Upper lobe of left lung (tissue), 6 donors: ENCODE results near the gene CLDN6. TPM values are rescaled to one million over a fixed set of nuclear protein-coding genes. Genes with fewer than 3 reads are reported as not detected.

Experiments used
- ATAC-seq, 2 donors: fragments of 200-7000 bp; cut with Tn5 transposase; one replicate each; pipeline ENCODE4 v1.9.1; 2022; ENCODE audit warnings: mild to moderate bottlenecking in 2 of 2, moderate library complexity in 2 of 2; ENCODE audit not compliant: low FRiP score in 2 of 2
- DNase-seq, 2 donors: peaks; one replicate each; pipeline ENCODE4 v3.0.0-alpha.2; 2019 to 2020
- H3K27ac ChIP-seq, 4 donors: fragments of 200-600 bp; sonication (generic); one replicate each; pipeline ENCODE4 v1.5.1; 2016 to 2019
- H3K27me3 ChIP-seq, 4 donors: fragments of 200-600 bp; sonication (generic); one replicate each; pipeline ENCODE4 v1.5.1; 2017 to 2019
- H3K36me3 ChIP-seq, 4 donors: fragments of 200-600 bp; sonication (generic); one replicate each; pipeline ENCODE4 v1.5.1; 2016 to 2019
- H3K4me1 ChIP-seq, 4 donors: fragments of 200-600 bp; sonication (generic); one replicate each; pipeline ENCODE4 v1.5.1; 2018 to 2019
- H3K4me3 ChIP-seq, 4 donors: fragments of 200-600 bp; sonication (generic); one replicate each; pipeline ENCODE4 v1.5.1; 2017 to 2019; ENCODE audit warnings: mild to moderate bottlenecking in 2 of 4, moderate library complexity in 1 of 4
- H3K9me3 ChIP-seq, 4 donors: fragments of 200-600 bp; sonication (generic); one replicate each; pipeline ENCODE4 v1.5.1; 2018 to 2019
- CTCF ChIP-seq, 6 experiments: fragments of 450-650 bp in 4 of 6; fragments of 200-600 bp in 2 of 6; sonication (generic) in 2 of 6; IDR thresholded peaks; one replicate each; pipeline ENCODE4 v1.5.1; 2016 to 2019; ENCODE audit warnings: antibody characterized with exemption in 6 of 6
- EP300 ChIP-seq, 4 donors: sonication (generic); formaldehyde crosslinking; IDR thresholded peaks; one replicate each; pipeline ENCODE4 v1.5.1; 2017; ENCODE audit warnings: antibody characterized with exemption in 4 of 4, control low read depth in 2 of 4
- POLR2A ChIP-seq, 4 donors: fragments of 450-650 bp; IDR thresholded peaks; one replicate each; pipeline ENCODE4 v1.5.1; 2016 to 2017; ENCODE audit warnings: antibody characterized with exemption in 4 of 4, mild to moderate bottlenecking in 2 of 4
- POLR2AphosphoS5 ChIP-seq, 2 donors: sonication (generic); formaldehyde crosslinking; IDR thresholded peaks; one replicate each; pipeline ENCODE4 v1.5.1; 2017; ENCODE audit warnings: antibody characterized with exemption in 2 of 2
- WGBS, 2 donors: methylation state at CpG; one replicate each; pipeline ENCODE4 v1.1.5; 2017 to 2018; 5-methylcytosine and 5-hydroxymethylcytosine counted together
- total RNA-seq, 6 donors: library from RNA; depleted of rRNA in 4 of 6; stranded (reverse); fragments of >200 nt in 4 of 6; gene quantifications; one replicate each; pipeline versions ENCODE4 v1.1.0 to v1.2.1, GENCODE V29; 2016 to 2021
- donor health status: DM: no; HTN: no; CAD: no; lungs with moderate emphysema.
- donor health status: DM: no; HTN: yes; CAD: no; lungs with severe emphysema.

Gene CLDN6
- total RNA-seq, 6 donors from 2014 or later = 0.30 to 1.9 (median 0.72) TPM; not detected in 3

GRCh38 chr16:3050487-3050886, 32.5 kb upstream of the CLDN6 start:
- TF ChIP-seq POLR2A (IDR thresholded peaks at IDR 0.05) = no peak
- TF ChIP-seq POLR2AphosphoS5 (IDR thresholded peaks at IDR 0.05) = no peak
- no peak for TF ChIP-seq EP300 (IDR thresholded peaks at IDR 0.05)
- TF ChIP-seq CTCF (IDR thresholded peaks at IDR 0.05) = no peak
- DNase-seq (no peak), ATAC-seq (no peak)
- H3K4me3 ChIP-seq = no peak overlapping the region
- peaks cover 17 to 39% (median 24%) of the 10 kb centered on the region in 4 donors for H3K4me1 ChIP-seq
- H3K36me3 ChIP-seq = no peaks in the 10 kb centered on the region
- peak overlapping the region; percentile 59 to 85 (median 70) for H3K27ac ChIP-seq
- H3K27me3 ChIP-seq = peaks cover 0 to 22% (median 19%) of the 10 kb centered on the region in 4 donors
- 69 to 81% methylated on average over 5 of the region's 5 CpGs for WGBS, 2 donors
- H3K9me3 ChIP-seq = no peaks in the 10 kb centered on the region

GRCh38 chr16:3049921-3050481, 32.0 kb upstream of the CLDN6 start:
- Histone ChIP-seq H3K27ac (peak overlapping the region; percentile 59 to 85 (median 70)), H3K4me1 (peaks cover 22 to 39% (median 27%) of the 10 kb centered on the region in 4 donors), H3K4me3 (no peak overlapping the region), H3K27me3 (peaks cover 0 to 27% (median 20%) of the 10 kb centered on the region in 4 donors), H3K36me3 (no peaks in the 10 kb centered on the region), H3K9me3 (no peaks in the 10 kb centered on the region)
- WGBS, 2 donors = 76 to 85% methylated on average over 21 to 26 of the region's 26 CpGs
- DNase-seq = no peak
- TF ChIP-seq CTCF (IDR thresholded peaks at IDR 0.05) (no peak), POLR2AphosphoS5 (IDR thresholded peaks at IDR 0.05) (no peak), POLR2A (IDR thresholded peaks at IDR 0.05) (no peak), EP300 (IDR thresholded peaks at IDR 0.05) (no peak)
- no peak for ATAC-seq

- DNase-seq = peak in 1 of 2 donors; percentile 80
- no peak for ATAC-seq
- Histone ChIP-seq H3K27ac (peak overlapping the region; percentile 32 to 85 (median 70)), H3K4me3 (peak overlapping the region in 3 of 4 donors; percentile 38 to 54 (median 50)), H3K36me3 (no peaks in the 10 kb centered on the region), H3K4me1 (peaks cover 21 to 34% (median 25%) of the 10 kb centered on the region in 4 donors), H3K27me3 (peaks cover 0 to 36% (median 26%) of the 10 kb centered on the region in 4 donors), H3K9me3 (no peaks in the 10 kb centered on the region)
- TF ChIP-seq EP300 (IDR thresholded peaks at IDR 0.05) (no peak), POLR2A (IDR thresholded peaks at IDR 0.05) (no peak), POLR2AphosphoS5 (IDR thresholded peaks at IDR 0.05) (no peak), CTCF (IDR thresholded peaks at IDR 0.05) (no peak)
- WGBS, 2 donors = 23 to 33% methylated on average over 1 to 13 of the region's 13 CpGs
These were observed 29.4 kb upstream of the CLDN6 start for GRCh38 chr16:3047387-3047720.

- peaks cover 21 to 34% (median 25%) of the 10 kb centered on the region in 4 donors for H3K4me1 ChIP-seq
- H3K4me3 ChIP-seq = peak overlapping the region in 3 of 4 donors; percentile 38 to 54 (median 50)
- 3 to 4% methylated on average over 12 to 20 of the region's 54 CpGs for WGBS, 2 donors
- no peak for TF ChIP-seq POLR2A (IDR thresholded peaks at IDR 0.05)
- TF ChIP-seq EP300 (IDR thresholded peaks at IDR 0.05) = no peak
- TF ChIP-seq POLR2AphosphoS5 (IDR thresholded peaks at IDR 0.05) = no peak
- no peak for TF ChIP-seq CTCF (IDR thresholded peaks at IDR 0.05)
- H3K9me3 ChIP-seq = no peaks in the 10 kb centered on the region
- H3K27me3 ChIP-seq = peaks cover 0 to 36% (median 26%) of the 10 kb centered on the region in 4 donors
- no peaks in the 10 kb centered on the region for H3K36me3 ChIP-seq
- peak in 1 of 2 donors; percentile 16 for ATAC-seq
- peak overlapping the region; percentile 32 to 85 (median 70) for H3K27ac ChIP-seq
- DNase-seq = peak in 1 of 2 donors; percentile 88
These were observed 28.8 kb upstream of the CLDN6 start for GRCh38 chr16:3046641-3047386.
